ENCODE data around the gene ZMYND11.

DNA sequence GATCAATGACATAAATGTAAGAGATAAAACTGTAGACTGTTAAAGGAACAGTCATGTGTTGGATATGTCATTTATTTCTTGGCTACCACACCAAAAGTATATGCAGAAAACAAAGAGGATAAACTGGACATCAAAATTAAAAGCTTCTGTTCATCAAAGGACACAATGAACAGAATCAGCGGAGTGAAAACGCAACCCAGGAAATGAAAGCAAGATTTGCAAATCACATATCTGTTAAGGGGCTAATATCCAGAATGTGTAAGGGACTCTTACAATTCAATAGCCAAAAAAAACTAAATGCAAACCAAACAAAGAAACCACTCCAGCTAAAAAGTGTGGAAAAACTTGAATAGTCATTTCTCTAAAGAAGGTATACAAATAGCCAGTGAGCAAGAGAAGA is 164.3 kb downstream of the ZMYND11 start:
- TF ChIP-seq CTCF (conservative IDR thresholded peaks at IDR 0.05 in 1 of 2, IDR thresholded peaks at IDR 0.05 in 1 of 2; ENCODE audit: low read depth in 1 of 2, low read length in 2 of 2) (no peak), EZH2 (IDR thresholded peaks at IDR 0.05; ENCODE audit: low read length, missing control alignments) (no peak)
